Thymus (tissue), 11 donors: ENCODE data around the gene HMOX1. TPM values are rescaled to one million over a fixed set of nuclear protein-coding genes. Genes with fewer than 3 reads are reported as not detected.

Experiments
- DNase-seq, 9 donors: peaks; one replicate each; pipeline ENCODE4 v3.0.0-alpha.2; 2013; ENCODE audit warnings: low spot score in 9 of 9, low read depth in 6 of 9, missing footprints in 1 of 9
- H3K27ac ChIP-seq, 2 donors: one replicate each; pipeline ENCODE4 v1.5.1; 2013; ENCODE audit warnings: control low read depth in 1 of 2, low read depth in 1 of 2, low read length in 1 of 2, mild to moderate bottlenecking in 1 of 2, moderate library complexity in 1 of 2
- H3K27me3 ChIP-seq, 2 donors: one replicate each; pipeline ENCODE4 v1.5.1; 2013; ENCODE audit warnings: low read length in 1 of 2; ENCODE audit not compliant: control insufficient read depth in 2 of 2, insufficient read depth in 1 of 2
- H3K36me3 ChIP-seq, 2 donors: one replicate each; pipeline ENCODE4 v1.5.1; 2013; ENCODE audit warnings: low read length in 1 of 2, mild to moderate bottlenecking in 1 of 2, moderate library complexity in 1 of 2; ENCODE audit not compliant: control insufficient read depth in 2 of 2, insufficient read depth in 2 of 2
- H3K4me1 ChIP-seq, 2 donors: one replicate each; pipeline ENCODE4 v1.5.1; 2013; ENCODE audit warnings: low read length in 2 of 2; ENCODE audit not compliant: control insufficient read depth in 2 of 2, insufficient read depth in 2 of 2
- H3K4me3 ChIP-seq, 2 donors: one replicate each; pipeline ENCODE4 v1.5.1; 2013; ENCODE audit warnings: low read length in 2 of 2, control low read depth in 1 of 2, mild to moderate bottlenecking in 1 of 2
- H3K9me3 ChIP-seq, 2 donors: one replicate each; pipeline ENCODE4 v1.5.1; 2013; ENCODE audit warnings: low read length in 1 of 2, mild to moderate bottlenecking in 1 of 2; ENCODE audit not compliant: control insufficient read depth in 2 of 2, insufficient read depth in 1 of 2
- WGBS: extraction: QIAGEN DNeasy Blood & Tissue Kit; methylation state at CpG from one replicate; pipeline ENCODE4 v1.1.7; 2013; 5-methylcytosine and 5-hydroxymethylcytosine counted together
- polyA plus RNA-seq: library from polyadenylated mRNA; stranded (reverse); fragments of 200-250 nt; gene quantifications from one replicate; pipeline ENCODE4 v1.2.3, GENCODE V29; 2013
- total RNA-seq: library from RNA; stranded (reverse); fragments of 120-200 nt; gene quantifications from one replicate; pipeline ENCODE4 v1.2.4, GENCODE V29; 2013
- donor health status: healthy.

HMOX1 gene
- total and polyA plus RNA-seq, 2 donors: 32.2 to 119 TPM

DNA sequence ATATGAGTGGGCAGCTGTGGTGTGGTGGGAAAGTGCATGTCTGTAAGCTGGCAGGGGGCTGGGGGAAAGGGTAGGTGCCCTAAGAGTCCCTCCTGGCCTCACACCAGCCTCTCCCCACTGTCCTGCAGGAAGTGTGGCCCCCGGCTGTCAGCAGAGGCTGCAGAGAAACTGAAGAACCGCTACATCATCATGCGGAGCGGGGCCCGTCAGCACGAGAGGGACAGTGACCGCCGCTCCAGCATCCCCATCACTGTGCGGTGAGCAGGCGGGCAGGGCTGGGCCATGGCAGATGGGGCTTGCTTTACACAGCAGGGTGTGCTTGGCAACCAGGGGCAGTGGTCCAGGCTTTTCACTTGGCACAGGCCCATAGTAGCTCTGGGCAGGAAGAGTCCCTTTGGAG lies 38.9 kb downstream of the HMOX1 start:
- Histone ChIP-seq H3K27ac (no peak overlapping the region), H3K36me3 (peaks cover 94 to 95% of the 10 kb centered on the region in 2 donors), H3K4me3 (no peak overlapping the region), H3K4me1 (peaks cover 0 to 14% of the 10 kb centered on the region in 2 donors), H3K27me3 (no peaks in the 10 kb centered on the region), H3K9me3 (no peaks in the 10 kb centered on the region)
- no peak for DNase-seq
- 99% methylated on average over 10 of the region's 10 CpGs for WGBS

DNA sequence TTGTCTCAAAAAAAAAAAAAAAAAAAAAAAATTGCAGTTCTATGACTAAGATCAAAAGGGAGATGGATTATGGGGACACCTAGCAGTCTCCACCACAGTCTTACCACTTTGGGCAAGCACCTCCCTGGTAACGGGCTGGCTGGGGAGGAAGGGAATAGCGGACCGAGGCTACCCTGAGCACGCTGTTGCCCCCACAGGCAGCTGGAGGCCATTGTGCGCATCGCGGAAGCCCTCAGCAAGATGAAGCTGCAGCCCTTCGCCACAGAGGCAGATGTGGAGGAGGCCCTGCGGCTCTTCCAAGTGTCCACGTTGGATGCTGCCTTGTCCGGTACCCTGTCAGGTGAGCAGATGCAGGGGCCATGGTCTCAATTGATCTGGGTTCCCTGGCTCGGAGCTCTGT lies 40.2 kb downstream of the HMOX1 start:
- Histone ChIP-seq H3K27me3 (no peaks in the 10 kb centered on the region), H3K9me3 (no peaks in the 10 kb centered on the region), H3K4me1 (peaks cover 0 to 20% of the 10 kb centered on the region in 2 donors), H3K36me3 (peaks cover 92 to 94% of the 10 kb centered on the region in 2 donors), H3K4me3 (no peak overlapping the region), H3K27ac (no peak overlapping the region)
- WGBS: 98% methylated on average over 12 of the region's 12 CpGs
- no peak for DNase-seq

DNA sequence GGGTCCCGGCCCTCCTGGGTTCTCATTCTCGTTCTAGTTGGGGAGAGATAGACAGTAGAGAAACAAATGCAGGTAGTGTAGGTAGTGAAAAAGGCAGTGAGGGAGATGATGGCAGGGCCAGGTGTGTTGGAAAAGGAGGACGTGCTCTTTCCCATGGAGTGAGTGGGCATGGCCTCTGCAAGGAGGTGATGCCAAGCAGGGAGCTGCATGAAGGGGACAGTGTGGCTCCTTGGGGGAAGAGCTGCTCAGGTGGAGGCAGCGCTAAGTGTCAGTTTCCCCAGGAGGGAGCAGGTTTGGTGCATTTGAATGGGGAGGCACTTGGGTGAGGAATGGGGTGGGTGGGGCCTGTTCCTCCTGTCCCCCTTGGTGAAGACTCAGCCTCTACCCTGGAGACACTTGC lies 41.2 kb downstream of the HMOX1 start:
- H3K9me3 ChIP-seq: no peaks in the 10 kb centered on the region
- no peak overlapping the region for H3K4me3 ChIP-seq
- H3K27ac ChIP-seq: no peak overlapping the region
- peaks cover 88 to 93% of the 10 kb centered on the region in 2 donors for H3K36me3 ChIP-seq
- 98% methylated on average over 4 of the region's 4 CpGs for WGBS
- no peak for DNase-seq
- no peaks in the 10 kb centered on the region for H3K27me3 ChIP-seq
- H3K4me1 ChIP-seq: peaks cover 0 to 20% of the 10 kb centered on the region in 2 donors

DNA sequence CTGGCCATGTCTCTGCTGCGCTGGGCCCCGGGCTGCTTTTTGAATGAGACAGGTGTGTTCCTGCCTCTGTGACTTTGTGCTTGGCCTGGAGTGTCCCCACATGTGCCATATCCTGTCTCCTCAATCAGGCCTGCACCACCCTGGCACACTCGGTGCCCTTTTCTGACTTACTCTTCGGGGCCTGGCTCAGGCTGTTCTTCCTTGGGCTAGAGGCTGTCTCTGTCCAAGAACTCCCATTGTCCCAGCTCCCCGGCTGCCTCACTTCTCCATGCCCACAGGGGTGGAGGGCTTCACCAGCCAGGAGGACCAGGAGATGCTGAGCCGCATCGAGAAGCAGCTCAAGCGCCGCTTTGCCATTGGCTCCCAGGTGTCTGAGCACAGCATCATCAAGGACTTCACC lies 42.0 kb downstream of the HMOX1 start:
- no peak overlapping the region for H3K4me3 ChIP-seq
- peaks cover 0 to 20% of the 10 kb centered on the region in 2 donors for H3K4me1 ChIP-seq
- no peaks in the 10 kb centered on the region for H3K27me3 ChIP-seq
- H3K36me3 ChIP-seq: peaks cover 80 to 86% of the 10 kb centered on the region in 2 donors
- no peaks in the 10 kb centered on the region for H3K9me3 ChIP-seq
- DNase-seq: no peak
- WGBS: 98% methylated on average over 9 of the region's 9 CpGs
- H3K27ac ChIP-seq: no peak overlapping the region

DNA sequence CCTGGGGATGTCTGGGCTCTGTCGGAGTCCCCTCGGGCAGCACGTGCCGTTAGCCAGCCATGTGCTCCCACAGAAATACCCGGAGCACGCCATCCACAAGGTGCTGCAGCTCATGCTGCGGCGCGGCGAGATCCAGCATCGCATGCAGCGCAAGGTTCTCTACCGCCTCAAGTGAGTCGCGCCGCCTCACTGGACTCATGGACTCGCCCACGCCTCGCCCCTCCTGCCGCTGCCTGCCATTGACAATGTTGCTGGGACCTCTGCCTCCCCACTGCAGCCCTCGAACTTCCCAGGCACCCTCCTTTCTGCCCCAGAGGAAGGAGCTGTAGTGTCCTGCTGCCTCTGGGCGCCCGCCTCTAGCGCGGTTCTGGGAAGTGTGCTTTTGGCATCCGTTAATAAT lies 43.2 kb downstream of the HMOX1 start:
- peaks cover 78% of the 10 kb centered on the region in 2 donors for H3K36me3 ChIP-seq

DNA sequence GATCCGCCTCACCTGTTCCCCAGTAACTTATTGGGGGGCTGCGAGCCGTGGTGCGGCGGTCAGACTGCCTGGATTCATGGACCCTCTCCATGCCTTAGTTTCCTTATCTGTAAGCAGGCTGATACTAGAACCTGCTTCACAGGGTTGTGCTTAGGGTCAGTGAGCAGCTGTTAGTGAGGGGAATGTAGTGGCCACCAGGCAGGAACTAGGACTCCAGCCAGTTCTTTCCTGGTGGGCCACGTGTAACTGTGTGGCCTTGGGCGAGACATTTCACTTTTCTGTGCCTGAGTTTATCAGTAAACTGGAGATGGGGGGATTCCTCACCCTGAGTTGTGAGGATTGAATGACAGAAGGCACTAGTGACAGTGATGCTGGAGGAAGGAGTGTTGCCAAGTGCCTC lies 43.9 kb downstream of the HMOX1 start:
- no peak for DNase-seq
- H3K9me3 ChIP-seq: no peaks in the 10 kb centered on the region
- H3K4me3 ChIP-seq: no peak overlapping the region
- peaks cover 71% of the 10 kb centered on the region in 2 donors for H3K36me3 ChIP-seq
- H3K27ac ChIP-seq: no peak overlapping the region
- no peaks in the 10 kb centered on the region for H3K27me3 ChIP-seq
- 96% methylated on average over 7 of the region's 7 CpGs for whole genome bisulfite sequencing
- H3K4me1 ChIP-seq: peaks cover 0 to 8% of the 10 kb centered on the region in 2 donors

More for the DNA sequence above, 43.2 kb downstream of the HMOX1 start:
- H3K27me3 ChIP-seq: no peaks in the 10 kb centered on the region
- no peak for DNase-seq
- H3K27ac ChIP-seq: no peak overlapping the region
- H3K4me3 ChIP-seq: no peak overlapping the region
- H3K9me3 ChIP-seq: no peaks in the 10 kb centered on the region
- over 99% methylated on average over 26 of the region's 26 CpGs for WGBS
- peaks cover 0 to 15% of the 10 kb centered on the region in 2 donors for H3K4me1 ChIP-seq

DNA sequence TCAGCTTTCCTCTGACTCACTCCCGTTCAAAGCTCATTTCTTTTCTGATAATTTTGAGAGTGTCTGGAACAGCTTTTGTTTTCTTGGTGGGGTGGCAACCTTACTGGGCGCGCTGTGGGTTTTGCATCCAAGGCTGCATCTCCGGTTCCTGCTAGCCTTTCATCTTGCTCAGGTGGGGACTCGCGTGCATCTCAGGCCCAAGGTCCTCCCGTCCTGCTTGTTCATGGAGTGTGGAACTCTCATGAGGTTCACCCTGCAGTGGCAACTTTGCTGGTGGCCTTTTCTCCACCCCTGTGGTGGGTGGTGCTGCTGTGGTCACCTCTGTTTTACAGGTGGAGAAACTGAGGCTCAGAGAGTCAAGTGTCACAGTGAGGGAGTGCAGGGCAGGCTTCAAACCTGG lies 44.6 kb downstream of the HMOX1 start:
- peaks cover 63 to 66% of the 10 kb centered on the region in 2 donors for H3K36me3 ChIP-seq
- H3K27me3 ChIP-seq: no peaks in the 10 kb centered on the region
- H3K9me3 ChIP-seq: no peaks in the 10 kb centered on the region
- 96% methylated on average over 7 of the region's 7 CpGs for WGBS
- DNase-seq: no peak
- H3K4me3 ChIP-seq: no peak overlapping the region
- H3K27ac ChIP-seq: peak overlapping the region in 1 of 2 donors; percentile 5
- H3K4me1 ChIP-seq: peaks cover 0 to 6% of the 10 kb centered on the region in 2 donors

DNA sequence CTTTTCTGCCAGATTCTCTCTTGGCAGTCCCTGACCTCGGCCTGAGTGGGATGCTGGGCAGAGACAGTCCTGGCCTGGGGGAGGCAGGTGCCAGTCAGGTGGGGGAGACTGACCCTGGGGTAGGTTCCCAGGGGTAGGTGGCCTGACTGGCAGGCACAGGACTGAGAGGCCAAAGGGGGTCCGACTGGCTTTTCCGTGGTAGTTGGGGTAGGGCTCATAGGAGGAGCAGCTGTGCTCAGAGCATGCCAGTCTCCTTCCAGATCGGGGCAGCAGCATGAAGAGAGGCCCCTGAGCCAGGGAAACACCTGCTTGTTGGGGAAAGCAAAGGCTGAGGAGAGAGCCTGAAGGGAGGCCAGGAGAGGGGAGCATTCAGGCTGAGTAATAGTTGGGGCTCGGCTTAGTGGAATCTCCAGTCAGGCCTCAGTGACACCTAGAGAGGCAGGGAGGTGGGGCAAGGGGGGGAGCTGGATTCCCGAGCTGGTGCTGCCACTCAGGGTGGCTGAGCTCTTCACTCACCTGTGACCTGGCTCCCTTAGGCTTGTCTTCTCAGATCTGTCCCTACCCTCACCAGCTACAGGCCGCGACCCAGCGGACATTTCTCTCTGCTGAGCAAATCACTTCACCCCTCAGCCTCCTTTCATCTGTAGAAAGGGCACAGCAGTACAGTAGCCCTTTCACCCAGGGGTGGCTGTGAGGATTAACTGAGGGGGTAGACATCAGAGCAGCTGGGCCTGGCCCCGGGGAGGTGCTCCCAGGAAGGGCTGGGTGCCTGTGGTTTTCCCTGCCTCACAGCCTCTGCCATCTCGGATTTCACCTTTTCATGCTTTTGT lies 45.3 kb downstream of the HMOX1 start:
- peaks cover 0 to 4% of the 10 kb centered on the region in 2 donors for H3K9me3 ChIP-seq
- no peak overlapping the region for H3K4me3 ChIP-seq
- no peaks in the 10 kb centered on the region for H3K27me3 ChIP-seq
- peak overlapping the region in 1 of 2 donors; percentile 51 for H3K27ac ChIP-seq
- H3K4me1 ChIP-seq: peaks cover 0 to 8% of the 10 kb centered on the region in 2 donors
- WGBS: 94% methylated on average over 11 of the region's 11 CpGs
- DNase-seq: no peak
- H3K36me3 ChIP-seq: peaks cover 62 to 63% of the 10 kb centered on the region in 2 donors

DNA sequence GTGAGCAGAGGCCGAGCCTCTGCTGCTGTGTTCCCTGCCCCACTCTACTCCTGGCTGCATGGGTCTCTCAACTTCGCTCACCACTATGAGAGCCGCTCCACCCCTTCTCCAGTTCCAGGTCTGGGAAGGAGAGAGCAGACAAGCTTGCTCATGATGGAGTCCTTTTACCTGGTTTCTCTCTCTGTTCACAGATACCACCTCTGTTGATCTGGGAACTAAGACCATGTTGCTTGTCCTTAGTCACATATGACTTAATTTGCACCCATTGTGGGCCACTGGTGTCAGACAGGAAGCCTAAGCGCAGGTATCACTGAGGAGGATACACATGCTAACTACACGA lies 45.9 kb downstream of the HMOX1 start:
- no peaks in the 10 kb centered on the region for H3K27me3 ChIP-seq
- 90% methylated on average over 5 of the region's 5 CpGs for WGBS
- H3K36me3 ChIP-seq: peaks cover 61 to 62% of the 10 kb centered on the region in 2 donors
- DNase-seq: no peak
- peaks cover 0 to 12% of the 10 kb centered on the region in 2 donors for H3K4me1 ChIP-seq
- H3K27ac ChIP-seq: peak overlapping the region in 1 of 2 donors; percentile 51
- H3K4me3 ChIP-seq: no peak overlapping the region
- H3K9me3 ChIP-seq: peaks cover 0 to 4% of the 10 kb centered on the region in 2 donors
